Activated CD8-positive, alpha-beta memory T cell treated with anti-CD3 and anti-CD28 coated beads, Interleukin-2, amount 50 U/mL, for 1 hour (primary cell): Measurements from ENCODE around the gene CCDC60.
"Not testable (repeated sequence)": the region's sequence is repeated elsewhere in the genome, so short reads cannot be mapped to it uniquely, and the experiment has no call there.

Experiments
- DNase-seq: peaks from one replicate; pipeline ENCODE4 v3.0.0-alpha.2; 2020; ENCODE audit errors: extremely low read depth

The CCDC60 gene

DNA sequence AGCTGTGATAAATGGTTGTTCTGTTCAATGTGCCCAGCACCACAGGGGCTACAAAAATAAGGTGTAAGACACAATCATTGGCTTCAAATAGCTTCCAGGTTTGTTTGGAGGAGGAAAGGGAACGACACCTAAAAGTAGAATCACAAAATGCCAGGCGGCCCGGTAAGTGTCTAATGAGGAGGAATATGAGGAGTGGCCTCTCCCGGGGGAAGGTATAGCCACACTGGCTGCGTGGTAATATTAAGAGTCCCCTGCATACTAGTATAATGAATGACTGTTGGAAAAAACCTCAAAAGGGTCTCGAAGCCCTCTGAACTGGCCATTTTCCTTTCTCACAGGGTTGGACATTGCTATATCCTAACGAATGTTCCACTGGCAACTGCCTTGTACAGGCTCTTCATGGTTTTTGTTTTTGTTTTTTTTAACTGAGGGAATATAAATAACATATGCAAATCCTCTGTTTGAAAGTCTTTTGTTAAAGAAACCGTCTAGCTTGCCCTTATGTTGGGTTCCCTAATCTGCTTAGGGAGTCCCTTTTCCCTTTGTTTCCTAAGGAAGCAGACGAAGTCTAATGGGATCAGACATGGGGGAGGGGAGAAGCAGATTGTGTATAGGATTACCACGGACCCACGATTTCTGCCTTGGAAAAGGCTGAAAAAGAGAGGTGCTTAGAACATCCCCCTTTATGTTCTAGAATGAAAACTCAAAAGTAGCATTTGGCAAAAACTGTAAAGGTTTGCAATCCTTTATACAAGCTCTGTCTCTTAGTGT lies 4.2 kb downstream of the CCDC60 start:
- no peak for DNase-seq

DNA sequence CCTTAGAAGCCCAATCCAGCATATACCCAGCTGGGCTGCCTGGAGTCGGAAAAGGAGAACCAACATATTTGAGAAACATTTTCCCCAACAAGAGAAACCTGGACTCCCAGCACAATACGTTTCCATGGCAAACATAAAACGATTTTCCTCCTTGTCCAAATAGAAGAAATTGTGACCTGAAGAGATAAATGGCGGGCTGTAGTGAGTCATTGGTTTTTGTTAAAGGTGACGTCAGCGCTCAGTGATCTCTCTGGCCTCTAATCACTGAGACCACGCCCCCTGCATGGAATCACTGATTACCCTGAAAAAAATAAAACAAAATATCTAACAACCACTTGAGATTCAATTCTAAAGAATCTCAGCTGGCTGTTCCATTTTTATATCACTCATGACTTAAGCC lies 6.0 kb downstream of the CCDC60 start:
- DNase-seq, result no peak

DNA sequence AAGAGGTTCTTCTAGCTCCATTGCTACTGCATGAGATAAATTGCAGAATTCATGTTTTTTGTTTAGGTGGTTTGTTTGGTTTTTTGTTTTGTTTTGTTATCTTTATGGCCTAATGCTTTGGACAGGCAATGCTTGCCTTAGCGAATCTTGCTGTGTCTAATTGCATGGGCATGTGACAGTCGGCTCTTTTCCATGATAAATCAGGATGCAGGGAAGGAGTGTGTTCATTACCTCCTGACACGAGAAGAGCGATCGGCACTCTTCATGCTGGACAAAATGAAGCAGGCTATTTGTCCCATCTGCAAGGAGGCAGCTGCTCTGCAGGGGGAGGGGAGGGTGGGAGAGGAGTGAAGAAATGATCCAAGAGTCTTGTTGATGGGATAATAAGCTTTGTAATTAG lies 6.5 kb downstream of the CCDC60 start:
- no peak for DNase-seq

DNA sequence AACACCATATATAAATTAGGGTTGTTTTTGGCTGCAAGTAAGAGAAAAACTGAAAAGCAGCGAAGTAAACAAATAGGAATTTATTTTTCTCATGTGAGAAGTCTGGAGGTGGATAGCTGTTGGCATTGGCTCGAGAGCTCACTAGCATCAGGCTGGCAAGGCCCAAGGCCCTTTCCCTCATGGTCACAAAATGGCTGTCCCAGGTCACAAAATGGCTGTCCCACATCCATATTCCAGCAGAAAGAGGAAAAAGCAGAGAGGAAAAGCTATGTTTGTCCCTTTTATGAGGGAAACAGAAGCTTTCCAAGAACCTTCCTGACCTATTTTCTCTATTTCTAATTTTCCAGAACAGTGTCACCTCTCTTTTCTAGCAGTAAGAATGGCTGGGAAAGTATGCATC lies 7.5 kb downstream of the CCDC60 start:
- DNase-seq, result no peak

DNA sequence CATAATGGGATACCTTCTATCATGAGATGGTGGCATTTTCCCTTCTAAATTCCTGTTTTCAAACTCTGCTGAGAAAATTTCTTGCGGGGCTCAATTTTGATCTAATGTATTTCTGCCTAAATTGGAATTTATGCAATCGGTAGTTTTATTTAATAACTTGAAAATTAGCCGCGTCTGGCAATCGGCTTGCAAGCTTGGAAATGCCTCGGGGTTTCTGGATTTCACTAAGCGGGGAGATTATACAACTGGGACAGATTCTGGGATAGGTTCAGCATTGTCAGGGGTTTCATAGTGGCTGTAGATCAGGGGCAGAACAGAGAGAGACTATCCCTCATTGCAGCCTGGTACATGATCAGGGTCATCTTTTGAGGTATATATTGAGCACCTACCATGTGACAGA lies 8.6 kb downstream of the CCDC60 start:
- no peak for DNase-seq

DNA sequence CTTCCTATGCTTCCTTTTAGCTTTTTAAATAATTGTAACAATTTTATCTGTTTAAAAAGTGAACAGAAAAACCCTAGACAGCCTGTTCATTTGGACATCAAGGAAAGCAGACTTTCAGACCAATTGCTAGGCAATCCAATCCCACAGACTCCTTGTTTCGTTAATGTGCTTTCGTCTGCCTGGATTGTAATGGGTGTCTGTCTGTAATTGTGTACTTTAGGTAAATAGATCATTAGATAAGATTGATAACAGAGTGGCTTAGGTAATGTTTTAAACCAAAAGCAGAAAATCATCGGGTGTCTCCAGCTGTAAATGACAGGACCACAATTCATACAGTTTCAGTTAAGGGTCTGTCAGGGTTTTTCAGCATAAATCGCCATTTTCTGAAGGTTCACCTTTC lies 19.6 kb downstream of the CCDC60 start:
- no peak for DNase-seq

DNA sequence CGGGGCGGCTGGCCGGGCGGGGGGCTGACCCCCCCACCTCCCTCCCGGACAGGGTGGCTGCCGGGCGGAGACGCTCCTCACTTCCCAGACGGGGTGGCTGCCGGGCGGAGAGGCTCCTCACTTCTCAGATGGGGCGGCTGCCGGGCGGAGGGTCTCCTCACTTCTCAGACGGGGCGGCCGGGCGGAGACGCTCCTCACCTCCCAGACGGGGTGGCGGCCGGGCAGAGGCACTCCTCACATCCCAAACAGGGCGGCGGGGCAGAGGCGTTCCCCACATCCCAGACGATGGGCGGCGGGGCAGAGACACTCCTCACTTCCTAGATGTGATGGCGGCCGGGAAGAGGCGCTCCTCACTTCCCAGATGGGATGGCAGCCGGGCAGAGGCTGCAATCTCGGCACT lies 25.8 kb downstream of the CCDC60 start:
- DNase-seq, result not testable (repeated sequence)

DNA sequence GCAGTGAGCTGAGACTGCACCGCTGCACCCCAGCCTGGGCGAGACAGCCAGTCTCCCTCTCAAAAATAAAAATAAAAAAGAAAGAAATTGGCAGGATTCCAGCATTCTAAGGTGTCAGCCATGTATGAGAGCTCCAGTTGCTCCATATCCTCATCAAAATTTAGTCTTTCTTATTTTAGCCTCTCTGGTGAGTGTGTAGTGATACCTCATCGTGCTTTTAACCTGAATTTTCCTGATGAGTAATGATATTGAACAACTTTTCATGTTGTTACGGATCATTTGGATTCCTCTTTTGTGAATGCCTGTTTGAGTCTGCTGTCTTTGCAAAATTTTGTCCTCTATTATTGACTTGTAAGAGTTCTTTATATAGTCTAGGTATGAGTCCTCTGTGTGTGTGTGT lies 28.5 kb downstream of the CCDC60 start:
- DNase-seq, result no peak

DNA sequence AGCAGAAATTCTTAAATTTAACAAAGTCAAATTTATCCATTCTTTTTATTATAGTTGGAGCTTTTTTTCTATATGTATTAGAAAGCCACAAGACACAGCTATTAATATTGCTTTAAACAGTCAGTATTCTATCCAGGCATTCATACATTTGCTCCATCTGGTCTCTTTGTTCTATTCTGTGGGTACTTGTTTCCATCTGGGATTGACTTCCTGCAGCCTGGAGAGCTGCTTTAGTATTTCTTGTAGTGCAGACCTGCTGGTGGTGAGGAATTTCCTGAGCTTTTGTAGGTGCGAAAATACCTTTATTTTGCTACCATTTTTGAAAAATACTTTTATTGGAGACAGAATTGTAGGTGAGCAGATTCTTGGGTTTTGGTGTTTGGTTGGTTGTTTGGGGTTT lies 29.0 kb downstream of the CCDC60 start:
- DNase-seq, result no peak

DNA sequence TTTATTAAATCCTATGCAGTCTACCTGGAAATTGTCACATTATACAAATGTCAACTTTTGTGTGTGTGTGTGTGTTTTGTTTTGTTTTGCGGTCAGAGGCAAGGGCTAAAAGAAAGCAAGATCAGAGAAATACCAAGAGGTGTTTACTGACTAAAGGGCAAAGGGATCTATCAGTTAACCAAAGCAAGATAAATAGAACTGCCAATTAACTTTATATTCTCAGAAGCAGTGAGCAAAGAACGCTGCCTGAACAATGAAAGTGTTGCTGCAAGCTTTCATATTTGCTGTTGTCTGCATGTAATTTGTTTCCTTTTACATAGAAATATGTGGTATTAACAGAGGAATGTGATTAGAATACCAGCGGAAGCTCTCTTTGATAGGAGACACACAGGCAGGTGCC lies 30.9 kb downstream of the CCDC60 start:
- DNase-seq, result no peak

DNA sequence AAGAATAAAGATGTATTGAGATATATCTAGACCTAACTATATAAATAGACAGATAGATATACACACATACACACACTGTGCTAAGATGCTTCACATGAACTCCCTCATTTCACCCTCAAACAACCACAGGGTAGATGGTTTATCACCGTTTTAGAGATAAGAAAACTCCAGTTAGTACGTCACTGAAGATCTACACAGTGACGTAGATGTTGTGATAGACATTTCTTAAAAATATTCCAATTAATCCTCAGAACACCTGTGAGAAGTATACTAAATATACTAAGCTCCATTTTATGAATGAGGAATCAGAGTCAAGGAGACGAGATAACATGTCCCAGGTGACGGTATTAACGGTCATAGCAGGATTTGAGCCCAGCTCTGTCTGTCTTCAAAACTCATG lies 31.5 kb downstream of the CCDC60 start:
- DNase-seq, result no peak

DNA sequence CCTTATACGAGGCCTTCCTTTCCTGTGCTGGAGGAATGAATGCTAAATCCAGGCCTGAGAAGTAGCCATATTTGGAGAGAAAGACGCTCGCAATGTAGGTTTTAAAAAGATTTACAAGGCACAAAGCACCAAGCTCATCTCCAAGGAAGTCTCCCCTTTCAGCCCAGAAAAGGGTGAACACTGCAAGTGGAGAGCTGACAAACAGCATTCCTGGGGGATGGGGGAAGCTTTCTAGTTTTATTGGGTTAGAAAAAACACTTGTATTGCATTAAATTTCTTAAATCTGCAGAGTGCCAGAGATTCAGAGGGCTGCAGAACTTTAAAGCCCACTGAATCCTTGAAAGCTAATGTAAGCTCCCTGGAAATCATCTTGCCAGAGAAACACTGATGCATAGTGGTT lies 34.6 kb downstream of the CCDC60 start:
- DNase-seq, result no peak

DNA sequence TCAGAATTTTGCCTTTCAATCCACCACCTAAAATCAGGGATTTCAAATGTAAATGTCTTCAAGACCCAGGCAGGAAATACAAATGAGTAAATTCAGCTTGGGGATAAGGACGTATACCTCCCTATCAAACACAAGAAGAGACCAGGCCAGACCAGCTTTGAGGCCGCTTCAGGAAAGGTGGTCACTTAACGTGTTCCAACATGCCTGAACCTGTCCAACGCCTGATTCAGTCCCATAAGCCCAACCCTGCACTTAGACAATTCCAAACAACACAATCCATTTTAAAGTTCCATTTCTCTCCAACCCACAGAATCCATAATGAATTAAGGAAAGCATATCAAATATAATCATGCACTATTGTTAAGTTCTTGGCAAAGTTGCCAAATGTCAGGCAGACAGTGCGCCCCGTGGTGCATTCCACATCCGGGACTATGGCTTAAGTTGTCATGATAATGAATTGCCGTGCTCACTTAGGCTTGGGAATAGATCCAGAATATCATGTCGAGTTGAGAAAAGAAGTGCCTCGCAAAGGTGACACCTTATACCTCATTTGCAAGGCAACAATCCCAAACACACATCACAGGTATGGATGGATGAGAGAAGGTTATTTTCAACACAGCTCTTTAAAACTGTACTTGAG lies 35.5 kb downstream of the CCDC60 start:
- DNase-seq, result no peak

DNA sequence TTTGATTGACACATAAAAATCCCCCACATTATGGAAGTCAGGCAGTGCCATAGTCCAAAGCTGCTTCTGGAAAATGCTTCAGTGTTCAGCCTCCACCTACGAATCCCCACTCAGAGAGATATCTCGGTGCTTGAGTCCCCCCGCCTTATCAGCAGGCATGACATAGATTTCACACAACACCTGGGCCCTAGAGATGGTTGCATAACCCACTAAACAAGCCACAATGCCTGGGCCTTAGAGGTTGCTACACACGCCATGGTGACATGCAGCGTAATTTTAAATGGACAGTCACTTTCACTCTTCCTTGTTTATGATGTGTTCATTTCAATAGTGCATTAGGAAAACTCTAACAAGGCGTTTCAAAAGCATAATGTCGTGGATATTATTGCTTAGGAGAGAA lies 38.0 kb downstream of the CCDC60 start:
- no peak for DNase-seq

DNA sequence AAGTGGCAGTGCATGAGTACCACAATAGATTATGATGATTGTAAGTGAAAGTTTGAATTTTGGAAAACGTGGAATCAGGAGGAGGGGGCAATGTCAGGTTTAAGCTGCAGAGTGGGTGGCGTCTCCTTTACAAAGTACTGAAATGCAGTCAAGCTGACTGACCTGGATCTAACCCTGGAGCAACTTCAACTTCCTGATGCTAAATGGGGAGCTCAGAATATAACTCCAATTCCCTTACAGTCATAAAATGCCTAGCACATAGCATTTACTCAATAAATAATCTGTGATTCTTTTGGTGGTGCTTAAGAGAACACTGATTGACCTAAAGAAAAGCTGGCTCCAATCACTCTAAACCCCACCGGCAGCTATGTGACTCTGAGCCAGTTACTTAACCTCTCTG lies 38.5 kb downstream of the CCDC60 start:
- DNase-seq, result no peak

DNA sequence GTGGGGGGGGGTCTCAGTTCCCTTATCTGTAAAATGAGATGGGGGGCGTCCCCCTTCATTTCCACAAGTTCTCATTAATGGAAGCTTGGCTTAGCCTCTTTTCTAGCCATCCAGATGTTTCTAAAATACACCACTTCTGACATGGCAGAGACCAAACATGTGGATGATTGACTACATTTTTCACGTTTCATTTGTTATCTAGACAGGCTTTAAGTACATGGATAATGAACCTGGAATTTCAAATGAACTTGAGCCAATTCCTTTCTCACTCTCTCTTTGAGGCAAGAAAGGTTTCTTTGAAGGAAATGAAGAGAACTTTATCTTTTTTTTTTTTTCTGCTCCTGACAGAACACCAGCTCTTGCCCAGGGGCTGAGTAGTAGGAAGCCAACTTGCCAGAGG lies 39.1 kb downstream of the CCDC60 start:
- no peak for DNase-seq

DNA sequence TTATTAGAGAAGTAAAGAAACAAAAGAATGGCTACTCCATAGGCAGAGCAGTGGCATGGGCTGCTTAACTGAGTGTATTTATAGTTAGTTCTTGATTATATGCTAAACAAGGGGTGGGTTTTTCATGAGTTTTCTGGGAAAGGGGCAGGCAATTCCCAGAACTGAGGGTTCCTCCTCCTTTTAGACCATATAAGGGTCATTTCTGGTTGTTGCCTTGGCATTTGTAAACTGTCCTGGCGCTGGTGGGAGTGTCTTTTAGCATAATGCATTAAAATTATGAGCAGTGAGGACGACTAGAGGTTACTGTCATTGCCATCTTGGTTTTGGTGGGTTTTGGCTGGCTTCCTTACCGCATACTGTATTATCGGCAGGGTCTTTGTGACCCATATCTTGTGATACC lies 40.1 kb downstream of the CCDC60 start:
- no peak for DNase-seq

DNA sequence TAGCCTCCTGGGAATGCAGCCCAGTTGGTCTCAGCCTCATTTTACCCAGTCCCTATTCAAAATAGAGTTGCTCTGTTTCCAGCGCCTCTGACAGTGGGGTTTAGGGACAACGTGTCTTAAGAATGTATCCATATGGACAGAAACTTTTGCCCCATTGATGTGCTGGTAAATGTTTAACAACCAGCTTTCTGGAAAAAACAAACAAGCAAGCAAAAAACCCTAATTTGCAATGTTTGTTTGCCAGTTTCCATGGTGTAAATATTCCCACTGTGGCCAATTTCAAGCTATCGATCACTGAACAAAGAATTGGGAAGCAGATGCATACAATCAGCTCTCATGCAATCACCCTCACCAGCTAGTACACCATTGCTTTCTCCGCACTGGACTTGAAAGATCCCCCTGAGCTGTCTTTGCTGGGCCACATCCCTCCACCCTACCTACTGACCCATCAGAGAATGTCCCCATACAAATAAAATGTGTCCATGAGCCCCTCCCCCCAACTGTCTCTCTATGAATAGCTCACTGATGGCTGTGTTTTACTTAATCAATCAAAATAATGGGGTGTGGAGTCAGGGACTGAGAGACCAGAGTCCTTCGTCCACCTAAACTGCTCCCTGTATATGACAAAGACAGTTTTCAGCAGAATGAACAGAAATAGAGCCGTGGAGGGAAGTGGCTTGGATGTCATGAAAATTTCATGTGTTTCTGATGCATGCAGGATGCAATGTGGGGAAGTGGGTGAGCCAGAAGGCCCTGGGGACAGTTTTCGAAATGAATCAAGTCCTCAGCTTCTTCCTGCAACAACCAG lies 40.8 kb downstream of the CCDC60 start:
- DNase-seq, result no peak

DNA sequence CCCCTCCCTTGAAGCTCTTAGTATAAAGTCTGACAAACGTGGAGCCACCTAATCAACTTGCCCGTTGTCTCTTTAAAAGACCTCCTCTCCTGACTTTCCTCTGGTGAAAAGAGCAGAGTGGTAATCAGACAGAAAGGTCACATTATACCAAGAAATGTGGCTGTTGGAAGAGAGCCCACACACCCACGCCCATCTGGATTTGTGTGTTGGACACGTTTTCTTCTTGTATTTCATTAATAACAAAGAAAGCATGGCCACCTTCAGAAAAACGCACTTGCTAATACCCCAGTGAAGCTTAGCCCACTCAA lies 41.3 kb downstream of the CCDC60 start:
- no peak for DNase-seq

DNA sequence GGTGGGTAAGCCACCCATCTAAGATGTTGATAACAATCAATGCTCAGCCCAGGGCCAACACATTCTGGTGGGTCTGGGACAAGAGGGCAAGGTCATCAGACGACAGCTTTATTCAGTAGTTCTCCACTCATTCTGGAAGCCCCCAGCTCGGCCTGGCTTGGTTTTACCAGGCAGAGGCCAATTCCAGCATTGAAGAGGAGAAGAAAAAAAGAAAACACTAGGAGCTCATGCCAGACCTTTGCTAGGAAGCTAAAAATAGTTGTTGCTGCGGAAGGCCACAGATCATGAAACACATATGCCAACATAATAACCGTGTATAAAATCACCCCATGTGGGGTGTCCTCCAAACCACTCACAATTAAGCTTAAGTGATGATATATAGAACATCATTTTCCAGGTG lies 44.4 kb downstream of the CCDC60 start:
- no peak for DNase-seq

DNA sequence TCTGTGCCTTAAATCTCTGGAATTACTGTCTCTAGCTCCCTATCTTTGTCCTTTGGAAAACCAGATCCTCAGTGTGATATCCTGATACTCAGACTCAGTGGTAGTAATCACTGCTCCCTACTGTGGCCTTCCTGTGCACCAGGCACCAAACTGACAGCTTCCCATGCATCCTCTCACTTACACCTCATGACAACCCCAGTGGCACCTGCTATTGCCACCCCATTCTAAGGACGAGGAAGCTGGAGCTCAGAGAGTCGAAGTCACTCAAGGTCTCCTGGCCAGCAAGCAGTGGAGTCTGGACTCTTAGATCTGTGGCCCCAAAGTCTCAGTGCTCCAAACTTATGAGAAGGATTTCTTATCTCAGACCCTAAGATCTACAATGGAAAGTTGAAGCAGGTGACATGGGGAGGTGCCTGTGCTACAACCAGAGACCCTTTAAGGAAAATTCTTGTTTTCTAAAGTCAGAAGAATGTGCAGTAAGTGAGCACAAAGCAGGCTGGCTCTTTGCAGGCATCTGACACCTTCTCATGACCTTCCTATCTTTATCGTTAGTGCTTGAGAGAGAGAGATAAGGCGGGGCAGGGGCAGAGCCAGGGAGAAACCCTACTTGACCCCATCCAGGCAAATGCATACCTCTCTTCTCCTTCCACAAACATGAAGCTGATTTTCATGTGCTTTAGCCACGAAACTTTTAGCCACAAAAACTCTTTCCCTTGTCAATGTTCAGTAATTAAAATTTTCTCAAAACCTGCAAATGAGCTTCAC lies 47.1 kb downstream of the CCDC60 start:
- no peak for DNase-seq

DNA sequence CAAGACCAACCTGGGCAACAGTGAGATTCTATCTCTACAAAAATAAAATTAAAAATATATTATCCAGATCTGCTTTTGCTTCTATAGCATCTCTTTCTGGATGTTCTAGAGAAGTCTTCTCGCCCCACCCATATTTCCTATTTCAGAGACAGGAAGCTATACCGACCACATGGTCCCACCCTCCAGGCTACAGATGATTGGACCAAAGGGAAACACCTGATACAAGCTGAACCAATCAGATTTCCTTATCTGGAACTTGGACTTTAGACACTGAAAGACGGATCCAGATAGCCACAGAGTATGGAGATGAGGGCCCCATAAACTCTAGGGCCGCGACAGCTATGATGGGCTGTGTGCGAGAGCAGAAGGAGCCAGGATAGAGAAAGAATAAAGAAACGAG lies 48.7 kb downstream of the CCDC60 start:
- no peak for DNase-seq
